NT2/D1 (cell line): ENCODE data around the gene ECSCR.

ENCODE experiments used
- SUZ12 ChIP-seq: IDR thresholded peaks from 2 replicates; pipeline ENCODE4 v1.6.1; 2011; ENCODE audit not compliant: insufficient read length, insufficient read depth; ENCODE audit errors: extremely low read depth
- YY1 ChIP-seq: IDR thresholded peaks from 2 replicates; pipeline ENCODE4 v1.6.1; 2011; ENCODE audit not compliant: insufficient read length, insufficient read depth
- ZNF274 ChIP-seq: IDR thresholded peaks from 2 replicates; pipeline ENCODE4 v1.6.1; 2011; ENCODE audit warnings: mild to moderate bottlenecking, low read depth, low read length

GRCh38 chr5:139472386-139473030 lies 10.0 kb upstream of the ECSCR start:
- TF ChIP-seq YY1: no peak
- TF ChIP-seq ZNF274: no peak
- no peak for TF ChIP-seq SUZ12
